Tibial artery (tissue), 4 donors: ENCODE results near the gene ADAM30.

Source experiments
- DNase-seq, 2 donors: peaks; one replicate each; pipeline ENCODE4 v3.0.0-alpha.2; 2019
- H3K27ac ChIP-seq, 2 donors: fragments of 200-600 bp; sonication (generic) in 1 of 2; 1 replicate in 1 of 2; 2 replicates in 1 of 2; pipeline ENCODE4 v1.5.1; 2018 to 2019; ENCODE audit warnings: mild to moderate bottlenecking in 1 of 2
- H3K27me3 ChIP-seq, 2 donors: fragments of 200-600 bp; sonication (generic) in 1 of 2; one replicate each; pipeline versions ENCODE4 v1.5.1 to v1.6.0; 2016 to 2019
- H3K36me3 ChIP-seq, 3 donors: fragments of 200-600 bp; sonication (generic) in 2 of 3; one replicate each; pipeline ENCODE4 v1.5.1; 2016 to 2019; ENCODE audit warnings: mild to moderate bottlenecking in 2 of 3
- H3K4me1 ChIP-seq, 4 donors: fragments of 200-600 bp; sonication (generic) in 2 of 4; 1 replicate in 3 of 4; 2 replicates in 1 of 4; pipeline ENCODE4 v1.5.1; 2016 to 2019
- H3K4me3 ChIP-seq, 2 donors: fragments of 200-600 bp; sonication (generic) in 1 of 2; 1 replicate in 1 of 2; 2 replicates in 1 of 2; pipeline ENCODE4 v1.5.1; 2018 to 2019; ENCODE audit warnings: mild to moderate bottlenecking in 2 of 2
- H3K9me3 ChIP-seq, 3 donors: fragments of 200-600 bp; sonication (generic) in 1 of 3; one replicate each; pipeline ENCODE4 v1.5.1; 2016 to 2019
- CTCF ChIP-seq, 2 experiments: fragments of 200-600 bp in 1 of 2; fragments of 450-650 bp in 1 of 2; IDR thresholded peaks; one replicate each; pipeline ENCODE4 v1.5.1; 2017 to 2019; ENCODE audit warnings: antibody characterized with exemption in 2 of 2, mild to moderate bottlenecking in 1 of 2, moderate library complexity in 1 of 2
- intact Hi-C: fragments of 100-400 bp; cut with DNase I; formaldehyde crosslinking; loops from one replicate; pipeline ENCODE4 v1.15.0; 2023; ENCODE audit warnings: low total_unique reads

The ADAM30 gene

GRCh38 chr1:119898530-119898929, 2.2 kb upstream of the ADAM30 start:
- no peak for DNase-seq
- Histone ChIP-seq H3K4me1 (no peaks in the 10 kb centered on the region), H3K27me3 (peaks cover 0 to 11% of the 10 kb centered on the region in 2 donors), H3K4me3 (no peak overlapping the region), H3K36me3 (no peaks in the 10 kb centered on the region), H3K9me3 (no peaks in the 10 kb centered on the region), H3K27ac (no peak overlapping the region)
- TF ChIP-seq CTCF (IDR thresholded peaks at IDR 0.05): no peak
- intact Hi-C loops: no loop called here

GRCh38 chr1:119895102-119895501, 1.2 kb downstream of the ADAM30 start:
- Histone ChIP-seq H3K9me3 (no peaks in the 10 kb centered on the region), H3K4me3 (no peak overlapping the region), H3K4me1 (no peaks in the 10 kb centered on the region), H3K27ac (no peak overlapping the region), H3K36me3 (no peaks in the 10 kb centered on the region), H3K27me3 (peaks cover 0 to 11% of the 10 kb centered on the region in 2 donors)
- no peak for TF ChIP-seq CTCF (IDR thresholded peaks at IDR 0.05)
- no peak for DNase-seq
- intact Hi-C loops: no loop called here

GRCh38 chr1:119893827-119894700, 2.3 kb downstream of the ADAM30 start:
- Histone ChIP-seq H3K27me3 (peaks cover 0 to 11% of the 10 kb centered on the region in 2 donors), H3K36me3 (no peaks in the 10 kb centered on the region), H3K4me3 (no peak overlapping the region), H3K9me3 (no peaks in the 10 kb centered on the region), H3K27ac (no peak overlapping the region), H3K4me1 (no peaks in the 10 kb centered on the region)
- intact Hi-C loops: no loop called here
- no peak for DNase-seq
- TF ChIP-seq CTCF (IDR thresholded peaks at IDR 0.05): no peak

GRCh38 chr1:119893238-119893791, 3.0 kb downstream of the ADAM30 start:
- DNase-seq: no peak
- TF ChIP-seq CTCF (IDR thresholded peaks at IDR 0.05): no peak
- H3K4me1 ChIP-seq: no peaks in the 10 kb centered on the region
- intact Hi-C loops: no loop called here
- H3K9me3 ChIP-seq: no peaks in the 10 kb centered on the region
- peaks cover 0 to 11% of the 10 kb centered on the region in 2 donors for H3K27me3 ChIP-seq
- no peak overlapping the region for H3K27ac ChIP-seq
- H3K4me3 ChIP-seq: no peak overlapping the region
- no peaks in the 10 kb centered on the region for H3K36me3 ChIP-seq

GRCh38 chr1:119891386-119891785, 4.9 kb downstream of the ADAM30 start:
- no peaks in the 10 kb centered on the region for H3K4me1 ChIP-seq
- H3K4me3 ChIP-seq: no peak overlapping the region
- H3K9me3 ChIP-seq: no peaks in the 10 kb centered on the region
- H3K27me3 ChIP-seq: peaks cover 0 to 9% of the 10 kb centered on the region in 2 donors
- H3K27ac ChIP-seq: no peak overlapping the region
- intact Hi-C loops: no loop called here
- H3K36me3 ChIP-seq: no peaks in the 10 kb centered on the region
- no peak for TF ChIP-seq CTCF (IDR thresholded peaks at IDR 0.05)
- no peak for DNase-seq
